Stimulated activated CD8-positive, alpha-beta memory T cell treated with anti-CD3 and anti-CD28 coated beads, Interleukin-15, amount 100 ng/mL, for 24 hours (primary cell): ENCODE results near the gene CCDC106.

ENCODE experiments used
- DNase-seq: peaks from one replicate; pipeline ENCODE4 v3.0.0-alpha.2; 2020; ENCODE audit warnings: low read depth

The CCDC106 gene

GRCh38 chr19:55683449-55684261 is 35.6 kb downstream of the CCDC106 start:
- no peak for DNase-seq

GRCh38 chr19:55684946-55685681 is 37.1 kb downstream of the CCDC106 start:
- DNase-seq = no peak

- DNase-seq = no peak
Measured at GRCh38 chr19:55685776-55686175, 37.8 kb downstream of the CCDC106 start.

GRCh38 chr19:55686311-55687050 is 38.5 kb downstream of the CCDC106 start:
- no peak for DNase-seq

- no peak for DNase-seq
Measured at GRCh38 chr19:55687281-55688201, 39.5 kb downstream of the CCDC106 start.

GRCh38 chr19:55688422-55689218 is 40.6 kb downstream of the CCDC106 start:
- no peak for DNase-seq

GRCh38 chr19:55689411-55690108 is 41.5 kb downstream of the CCDC106 start:
- no peak for DNase-seq

- no peak for DNase-seq
Measured at GRCh38 chr19:55690109-55690768, 42.2 kb downstream of the CCDC106 start.

GRCh38 chr19:55690769-55691545 is 42.9 kb downstream of the CCDC106 start:
- no peak for DNase-seq

- DNase-seq = no peak
Measured at GRCh38 chr19:55691561-55692481, 43.8 kb downstream of the CCDC106 start.

GRCh38 chr19:55692681-55693081 is 44.7 kb downstream of the CCDC106 start:
- no peak for DNase-seq

- DNase-seq = no peak
Measured at GRCh38 chr19:55693336-55693974, 45.4 kb downstream of the CCDC106 start.

GRCh38 chr19:55694241-55694655 is 46.2 kb downstream of the CCDC106 start:
- no peak for DNase-seq

GRCh38 chr19:55694656-55695491 is 46.9 kb downstream of the CCDC106 start:
- DNase-seq = no peak

- no peak for DNase-seq
Measured at GRCh38 chr19:55695511-55696290, 47.7 kb downstream of the CCDC106 start.
